Dendritic cell treated with granulocyte-macrophage colony-stimulating factor and Interleukin-4, amounts not matched to agents 40 ng/mL and 50 ng/mL, for 4 days (primary cell): ENCODE measurements around the gene CXorf66.
"Not testable (repeated sequence)": the region's sequence is repeated elsewhere in the genome, so short reads cannot be mapped to it uniquely, and the experiment has no call there.

ENCODE experiments used
- H3K27ac Mint-ChIP-seq: one replicate; pipeline ENCODE4 v1.8.0; 2022; ENCODE audit warnings: mild to moderate bottlenecking, mixed read lengths
- H3K27me3 Mint-ChIP-seq: one replicate; pipeline ENCODE4 v1.8.0; 2022; ENCODE audit warnings: mild to moderate bottlenecking, mixed read lengths
- H3K36me3 Mint-ChIP-seq: one replicate; pipeline ENCODE4 v1.8.0; 2022; ENCODE audit warnings: low read depth, mixed read lengths
- H3K4me1 Mint-ChIP-seq: one replicate; pipeline ENCODE4 v1.8.0; 2022; ENCODE audit warnings: low read depth, mixed read lengths
- H3K4me3 Mint-ChIP-seq: one replicate; pipeline ENCODE4 v1.8.0; 2022; ENCODE audit warnings: mild to moderate bottlenecking, moderate library complexity, mixed read lengths
- H3K9me3 Mint-ChIP-seq: one replicate; pipeline ENCODE4 v1.8.0; 2022; ENCODE audit warnings: mixed read lengths
- intact Hi-C: fragments of 100-400 bp; cut with micrococcal nuclease; formaldehyde crosslinking; loops from one replicate; pipeline ENCODE4 v1.15.0; 2022

Gene CXorf66

DNA sequence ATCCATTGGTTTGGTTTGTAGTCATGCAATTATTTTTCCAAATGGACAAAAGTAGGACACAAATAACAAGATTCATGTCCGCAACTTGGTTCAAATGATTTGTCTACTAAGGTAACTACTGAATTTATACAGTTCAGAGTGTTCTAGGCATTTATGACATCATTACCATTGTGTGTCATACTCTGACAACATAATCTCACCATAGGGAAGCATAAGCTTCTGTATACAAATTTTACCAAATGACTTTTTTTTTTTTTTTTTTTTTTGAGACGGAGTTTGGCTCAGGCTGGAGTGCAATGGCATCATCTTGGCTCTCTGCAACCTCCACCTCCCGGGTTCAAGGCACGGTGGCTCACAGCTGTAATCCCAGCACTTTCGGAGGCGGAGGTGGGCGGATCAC lies at the start of gene CXorf66:
Gene CXorf66, minus strand, starts transcription at position 101 of the 400 bp plus-strand sequence. Its CDS starts 25 bp downstream, at position 76.
- intact Hi-C loops: no loop called here
- no peak within 1 kb of the TSS for H3K27ac Mint-ChIP-seq
- H3K4me3 Mint-ChIP-seq: no peak within 1 kb of the TSS
- H3K36me3 Mint-ChIP-seq: no peaks in the 10 kb centered on the region
- H3K27me3 Mint-ChIP-seq: peaks cover 7% of the 10 kb centered on the region
- H3K9me3 Mint-ChIP-seq: no peaks in the 10 kb centered on the region
- no peaks in the 10 kb centered on the region for H3K4me1 Mint-ChIP-seq

DNA sequence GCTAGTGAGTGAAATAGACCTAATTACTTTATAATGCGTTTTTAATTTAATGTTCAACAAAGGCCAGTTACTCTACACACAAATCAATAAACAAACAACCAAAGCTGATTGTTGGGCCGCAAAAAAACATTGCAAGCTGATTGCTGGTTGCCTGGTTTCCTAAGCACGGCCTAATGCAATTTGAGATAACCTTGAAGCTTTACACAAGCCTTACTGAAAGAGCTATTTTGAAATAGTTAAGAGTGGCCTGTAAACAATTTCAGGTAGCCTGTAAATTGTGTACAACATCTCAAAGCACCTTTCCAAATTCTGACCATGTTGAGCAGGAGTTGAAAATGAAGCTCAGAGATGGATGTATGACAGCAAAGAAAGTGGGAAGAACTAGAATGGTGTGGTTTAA lies 17.5 kb upstream of the CXorf66 start:
- intact Hi-C loops: no loop called here
- H3K9me3 Mint-ChIP-seq: no peaks in the 10 kb centered on the region
- no peak overlapping the region for H3K4me3 Mint-ChIP-seq
- H3K36me3 Mint-ChIP-seq: no peaks in the 10 kb centered on the region
- peaks cover 3% of the 10 kb centered on the region for H3K27me3 Mint-ChIP-seq
- H3K4me1 Mint-ChIP-seq: no peaks in the 10 kb centered on the region
- no peak overlapping the region for H3K27ac Mint-ChIP-seq

GRCh38 chrX:139974471-139974870 lies 9.2 kb upstream of the CXorf66 start:
- no peaks in the 10 kb centered on the region for H3K4me1 Mint-ChIP-seq
- H3K36me3 Mint-ChIP-seq: no peaks in the 10 kb centered on the region
- no peaks in the 10 kb centered on the region for H3K9me3 Mint-ChIP-seq
- no peak overlapping the region for H3K4me3 Mint-ChIP-seq
- no peak overlapping the region for H3K27ac Mint-ChIP-seq
- peaks cover 22% of the 10 kb centered on the region for H3K27me3 Mint-ChIP-seq
- intact Hi-C loops: no loop called here

GRCh38 chrX:139972629-139973624 lies 7.6 kb upstream of the CXorf66 start:
- Mint-ChIP-seq H3K27ac (no peak overlapping the region), H3K4me1 (no peaks in the 10 kb centered on the region), H3K4me3 (no peak overlapping the region), H3K36me3 (no peaks in the 10 kb centered on the region), H3K9me3 (no peaks in the 10 kb centered on the region), H3K27me3 (peaks cover 20% of the 10 kb centered on the region)
- intact Hi-C loops: no loop called here

GRCh38 chrX:139972113-139972512 lies 6.8 kb upstream of the CXorf66 start:
- Mint-ChIP-seq H3K4me3 (no peak overlapping the region), H3K27me3 (peaks cover 20% of the 10 kb centered on the region), H3K36me3 (no peaks in the 10 kb centered on the region), H3K4me1 (no peaks in the 10 kb centered on the region), H3K27ac (no peak overlapping the region), H3K9me3 (no peaks in the 10 kb centered on the region)
- intact Hi-C loops: no loop called here

GRCh38 chrX:139971394-139971749 lies 6.1 kb upstream of the CXorf66 start:
- peaks cover 20% of the 10 kb centered on the region for H3K27me3 Mint-ChIP-seq
- no peaks in the 10 kb centered on the region for H3K36me3 Mint-ChIP-seq
- no peak overlapping the region for H3K4me3 Mint-ChIP-seq
- H3K4me1 Mint-ChIP-seq: no peaks in the 10 kb centered on the region
- intact Hi-C loops: no loop called here
- H3K9me3 Mint-ChIP-seq: no peaks in the 10 kb centered on the region
- H3K27ac Mint-ChIP-seq: no peak overlapping the region

- H3K27me3 Mint-ChIP-seq: peaks cover 18% of the 10 kb centered on the region
- H3K4me1 Mint-ChIP-seq: no peaks in the 10 kb centered on the region
- no peak overlapping the region for H3K4me3 Mint-ChIP-seq
- intact Hi-C loops: no loop called here
- no peak overlapping the region for H3K27ac Mint-ChIP-seq
- no peaks in the 10 kb centered on the region for H3K9me3 Mint-ChIP-seq
- no peaks in the 10 kb centered on the region for H3K36me3 Mint-ChIP-seq
These were observed 4.0 kb upstream of the CXorf66 start for GRCh38 chrX:139969286-139969685.

GRCh38 chrX:139967750-139968149 lies 2.4 kb upstream of the CXorf66 start:
- H3K27me3 Mint-ChIP-seq: peaks cover 18% of the 10 kb centered on the region

GRCh38 chrX:139967300-139967699 lies 2.0 kb upstream of the CXorf66 start:
- H3K9me3 Mint-ChIP-seq: no peaks in the 10 kb centered on the region
- H3K4me1 Mint-ChIP-seq: no peaks in the 10 kb centered on the region
- no peak overlapping the region for H3K27ac Mint-ChIP-seq
- no peak overlapping the region for H3K4me3 Mint-ChIP-seq
- peaks cover 16% of the 10 kb centered on the region for H3K27me3 Mint-ChIP-seq
- no peaks in the 10 kb centered on the region for H3K36me3 Mint-ChIP-seq
- intact Hi-C loops: no loop called here

More at GRCh38 chrX:139967750-139968149, 2.4 kb upstream of the CXorf66 start:
- Mint-ChIP-seq H3K9me3 (no peaks in the 10 kb centered on the region), H3K4me1 (no peaks in the 10 kb centered on the region), H3K36me3 (no peaks in the 10 kb centered on the region), H3K27ac (no peak overlapping the region), H3K4me3 (no peak overlapping the region)
- intact Hi-C loops: no loop called here

DNA sequence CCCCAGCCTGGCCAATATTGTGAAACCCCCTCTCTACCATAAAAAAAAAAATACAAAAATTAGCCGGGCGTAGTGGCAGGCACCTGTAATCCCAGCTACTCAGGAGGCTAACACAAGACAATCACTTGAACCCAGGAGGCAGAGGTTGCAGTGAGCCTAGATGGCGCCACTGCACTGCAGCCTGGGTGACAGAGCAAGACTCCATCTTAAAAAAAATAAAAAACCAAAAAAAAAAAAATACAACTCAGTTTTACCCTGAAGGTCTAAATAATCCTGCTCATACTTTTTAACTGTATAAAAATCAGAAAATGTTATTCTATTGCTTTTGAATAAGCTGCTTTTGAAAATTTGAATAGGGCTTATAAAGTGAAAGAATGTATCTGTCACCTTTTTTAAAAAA lies 838 bp upstream of the CXorf66 start:
- H3K9me3 Mint-ChIP-seq, H3K36me3 Mint-ChIP-seq, H3K4me3 Mint-ChIP-seq, H3K4me1 Mint-ChIP-seq, H3K27ac Mint-ChIP-seq, intact Hi-C loops: not testable (repeated sequence)
- peaks cover 12% of the 10 kb centered on the region for H3K27me3 Mint-ChIP-seq

DNA sequence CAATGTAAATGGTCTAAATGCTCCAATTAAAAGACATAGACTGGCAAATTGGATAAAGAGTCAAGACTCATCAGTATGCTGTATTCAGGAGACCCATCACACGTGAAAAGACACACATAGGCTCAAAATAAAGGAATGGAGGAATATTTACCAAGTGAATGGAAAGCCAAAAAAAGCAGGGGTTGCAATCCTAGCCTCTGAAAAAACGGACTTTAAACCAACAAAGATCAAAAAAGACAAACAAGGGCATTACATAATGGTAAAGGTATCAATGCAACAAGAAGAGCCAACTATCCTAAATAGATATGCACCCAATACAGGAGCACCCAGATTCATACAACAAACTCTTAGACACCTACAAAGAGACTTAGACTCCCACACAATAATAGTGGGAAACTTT lies 4.2 kb downstream of the CXorf66 start:
- H3K9me3 Mint-ChIP-seq, intact Hi-C loops, H3K27ac Mint-ChIP-seq, H3K4me1 Mint-ChIP-seq, H3K36me3 Mint-ChIP-seq, H3K4me3 Mint-ChIP-seq: not testable (repeated sequence)
- peaks cover 12% of the 10 kb centered on the region for H3K27me3 Mint-ChIP-seq

GRCh38 chrX:139949703-139950102 lies 15.6 kb downstream of the CXorf66 start:
- Mint-ChIP-seq H3K36me3 (no peaks in the 10 kb centered on the region), H3K9me3 (no peaks in the 10 kb centered on the region), H3K4me3 (no peak overlapping the region), H3K27me3 (peaks cover 2% of the 10 kb centered on the region), H3K4me1 (no peaks in the 10 kb centered on the region), H3K27ac (no peak overlapping the region)
- intact Hi-C loops: no loop called here

DNA sequence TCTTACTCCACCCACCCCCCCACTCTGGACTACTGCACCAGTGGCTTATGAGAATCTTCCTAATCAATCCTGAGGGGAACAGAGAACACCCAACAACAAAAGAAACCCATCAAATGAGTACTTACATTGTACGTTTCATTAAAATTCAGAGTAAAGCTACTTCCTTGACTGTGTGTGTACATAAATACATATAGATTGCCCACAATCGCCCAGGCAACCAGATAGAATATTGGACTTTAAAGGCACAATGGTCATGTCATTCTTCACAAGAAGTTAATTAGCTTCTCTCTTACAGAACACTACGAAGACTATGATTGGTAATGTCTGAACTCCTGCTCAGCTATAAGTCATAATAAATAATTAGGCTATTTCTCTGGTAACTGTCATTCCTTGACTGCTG lies 20.2 kb downstream of the CXorf66 start:
- Mint-ChIP-seq H3K9me3 (no peaks in the 10 kb centered on the region), H3K4me3 (no peak overlapping the region), H3K27ac (no peak overlapping the region), H3K4me1 (no peaks in the 10 kb centered on the region), H3K27me3 (peaks cover 6% of the 10 kb centered on the region), H3K36me3 (no peaks in the 10 kb centered on the region)
- intact Hi-C loops: no loop called here

DNA sequence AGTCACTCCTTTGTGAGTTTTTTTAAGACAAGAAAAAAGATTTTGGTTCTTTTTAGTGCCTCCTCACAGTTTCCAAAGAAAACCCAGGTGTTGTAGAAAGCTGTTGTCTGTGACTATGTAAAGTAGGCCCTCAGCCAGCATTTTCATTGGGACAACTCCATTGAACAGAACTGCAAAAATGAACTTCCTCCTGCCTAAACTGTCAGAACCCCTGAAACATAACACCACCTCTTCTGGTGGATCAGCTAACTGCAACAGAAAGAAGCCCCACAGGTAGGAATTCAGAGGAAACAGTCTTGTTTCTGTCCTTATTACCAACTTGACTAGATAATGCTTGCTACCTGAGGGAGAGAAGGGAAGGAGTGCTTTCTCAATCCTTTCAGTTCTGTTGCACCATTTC lies 29.1 kb downstream of the CXorf66 start:
- intact Hi-C loops: no loop called here

GRCh38 chrX:139933904-139934303 lies 31.4 kb downstream of the CXorf66 start:
- peaks cover 7% of the 10 kb centered on the region for H3K36me3 Mint-ChIP-seq
- intact Hi-C loops: loop anchor here (5.0 kb wide), 2 partner anchors 42 to 152 kb away; no protein-coding TSS in a partner anchor
- no peaks in the 10 kb centered on the region for H3K9me3 Mint-ChIP-seq
- H3K27me3 Mint-ChIP-seq: no peaks in the 10 kb centered on the region
- peaks cover 16% of the 10 kb centered on the region for H3K4me1 Mint-ChIP-seq
- H3K27ac Mint-ChIP-seq: peak overlapping the region; percentile 91
- peak overlapping the region; percentile 80 for H3K4me3 Mint-ChIP-seq

More for the DNA sequence above, 29.1 kb downstream of the CXorf66 start:
- H3K9me3 Mint-ChIP-seq: no peaks in the 10 kb centered on the region
- peaks cover 5% of the 10 kb centered on the region for H3K4me1 Mint-ChIP-seq
- H3K4me3 Mint-ChIP-seq: no peak overlapping the region
- H3K27me3 Mint-ChIP-seq: no peaks in the 10 kb centered on the region
- peaks cover 7% of the 10 kb centered on the region for H3K36me3 Mint-ChIP-seq
- no peak overlapping the region for H3K27ac Mint-ChIP-seq
